ENCODE measurements around the gene DNAJC13.

- TF ChIP-seq, protein P1, sequence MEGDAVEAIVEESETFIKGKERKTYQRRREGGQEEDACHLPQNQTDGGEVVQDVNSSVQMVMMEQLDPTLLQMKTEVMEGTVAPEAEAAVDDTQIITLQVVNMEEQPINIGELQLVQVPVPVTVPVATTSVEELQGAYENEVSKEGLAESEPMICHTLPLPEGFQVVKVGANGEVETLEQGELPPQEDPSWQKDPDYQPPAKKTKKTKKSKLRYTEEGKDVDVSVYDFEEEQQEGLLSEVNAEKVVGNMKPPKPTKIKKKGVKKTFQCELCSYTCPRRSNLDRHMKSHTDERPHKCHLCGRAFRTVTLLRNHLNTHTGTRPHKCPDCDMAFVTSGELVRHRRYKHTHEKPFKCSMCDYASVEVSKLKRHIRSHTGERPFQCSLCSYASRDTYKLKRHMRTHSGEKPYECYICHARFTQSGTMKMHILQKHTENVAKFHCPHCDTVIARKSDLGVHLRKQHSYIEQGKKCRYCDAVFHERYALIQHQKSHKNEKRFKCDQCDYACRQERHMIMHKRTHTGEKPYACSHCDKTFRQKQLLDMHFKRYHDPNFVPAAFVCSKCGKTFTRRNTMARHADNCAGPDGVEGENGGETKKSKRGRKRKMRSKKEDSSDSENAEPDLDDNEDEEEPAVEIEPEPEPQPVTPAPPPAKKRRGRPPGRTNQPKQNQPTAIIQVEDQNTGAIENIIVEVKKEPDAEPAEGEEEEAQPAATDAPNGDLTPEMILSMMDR (IDR thresholded peaks at IDR 0.05) = no peak
- no peak for TF ChIP-seq POLR2A (IDR thresholded peaks at IDR 0.05)
These were observed 113.3 kb downstream of the DNAJC13 start for GRCh38 chr3:132530624-132531023.

Measured in prostate gland (tissue), 2 donors.